ENCODE measurements around the gene CAMK4.

GRCh38 chr5:111231119-111231518, 6.9 kb downstream of the CAMK4 start:
- TF ChIP-seq CTCF (IDR thresholded peaks at IDR 0.05 in 8 of 11, conservative IDR thresholded peaks at IDR 0.05 in 3 of 11): no peak
- no peak for TF ChIP-seq POLR2AphosphoS5 (IDR thresholded peaks at IDR 0.05)
